GM18505 (cell line): Measurements from ENCODE around the gene DNAJB5.
"Not testable (repeated sequence)": the region's sequence is repeated elsewhere in the genome, so short reads cannot be mapped to it uniquely, and the experiment has no call there.

Experiments
- ATAC-seq: cut with Tn5 transposase; IDR thresholded peaks from one replicate; pipeline ENCODE4 v1.9.1; 2021; ENCODE audit not compliant: unreplicated experiment
- POLR2A ChIP-seq: IDR thresholded peaks from 4 replicates; pipeline ENCODE4 v1.6.1; 2011; ENCODE audit warnings: borderline replicate concordance; ENCODE audit not compliant: insufficient read depth, insufficient read length; ENCODE audit errors: extremely low read depth

DNAJB5 gene

GRCh38 chr9:35000535-35001284 is 11.2 kb downstream of the DNAJB5 start:
- TF ChIP-seq POLR2A: no peak
- no peak for ATAC-seq

DNA sequence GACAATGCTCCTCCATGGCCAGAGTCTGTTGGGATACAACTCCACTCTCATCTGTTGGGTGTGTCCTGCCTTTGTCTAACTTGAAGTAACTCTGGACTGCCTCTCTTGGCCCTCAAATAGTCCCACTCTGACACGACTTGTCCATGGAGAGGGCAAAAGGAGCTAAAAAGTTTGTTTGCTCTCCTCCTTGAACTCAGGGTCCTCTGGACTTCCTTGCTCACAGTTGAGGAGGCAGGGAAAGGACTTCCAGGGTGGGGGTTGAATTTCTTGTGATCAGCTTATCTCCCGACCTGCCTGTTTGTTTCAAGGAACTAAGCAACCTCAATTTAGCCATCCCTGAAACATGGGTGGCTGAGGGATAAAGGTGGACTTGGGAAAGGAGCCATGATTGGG is 11.7 kb downstream of the DNAJB5 start:
- ATAC-seq: no peak

GRCh38 chr9:35001803-35002502 is 12.4 kb downstream of the DNAJB5 start:
- no peak for TF ChIP-seq POLR2A
- ATAC-seq: no peak

More for the DNA sequence above, 11.7 kb downstream of the DNAJB5 start:
- TF ChIP-seq POLR2A: no peak

GRCh38 chr9:35002623-35003022 is 13.1 kb downstream of the DNAJB5 start:
- TF ChIP-seq POLR2A: no peak
- ATAC-seq: no peak

GRCh38 chr9:35004299-35004698 is 14.8 kb downstream of the DNAJB5 start:
- not testable (repeated sequence) for ATAC-seq

DNA sequence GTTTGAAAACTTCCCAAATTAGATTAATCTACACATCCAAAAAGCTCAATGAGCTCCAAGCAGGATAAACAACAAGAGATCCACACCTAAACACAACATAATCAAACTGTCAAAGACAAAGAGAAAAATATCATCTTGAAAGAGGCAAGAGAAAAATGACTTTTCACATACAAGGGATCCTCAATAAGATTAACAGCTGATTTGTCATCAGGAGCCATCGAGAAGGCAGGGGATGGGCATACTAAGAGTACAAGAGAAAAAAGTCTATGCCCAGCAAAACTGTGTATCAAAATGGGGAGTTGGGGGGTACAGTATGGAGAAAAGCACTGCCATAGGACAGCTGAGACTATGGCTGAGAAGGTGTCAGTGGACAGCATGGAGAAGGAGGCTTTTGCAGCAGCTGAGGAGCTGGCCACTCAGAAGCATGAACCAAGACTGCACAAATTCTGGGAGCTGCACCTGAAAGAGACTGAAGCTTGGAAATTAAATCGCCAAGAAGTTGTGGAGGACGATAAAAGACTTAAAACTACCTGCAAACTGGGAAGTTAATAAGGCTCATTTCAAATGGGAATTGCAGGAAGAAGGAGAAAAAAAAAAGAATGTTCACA is 20.9 kb downstream of the DNAJB5 start:
- ATAC-seq: no peak
- TF ChIP-seq POLR2A: no peak

DNA sequence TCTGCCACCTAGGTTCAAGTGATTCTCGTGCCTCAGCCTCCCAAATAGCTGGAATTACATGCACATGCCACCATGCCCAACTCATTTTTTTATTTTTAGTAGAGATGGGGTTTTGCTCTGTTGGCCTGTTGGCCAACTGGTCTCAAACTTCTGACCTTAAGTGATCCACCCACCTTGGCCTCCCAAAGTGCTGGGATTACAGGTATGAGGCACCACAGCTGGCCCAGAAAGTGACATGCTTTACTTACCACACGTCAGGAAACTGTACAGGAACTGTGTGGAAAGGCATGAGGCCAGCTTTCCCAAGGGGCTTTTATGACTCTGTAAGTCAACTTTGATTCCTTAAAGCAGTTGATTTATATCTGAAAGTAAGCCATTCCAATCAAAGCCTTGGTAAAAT is 25.0 kb downstream of the DNAJB5 start:
- TF ChIP-seq POLR2A: no peak
- no peak for ATAC-seq

GRCh38 chr9:35023443-35023842 is 33.9 kb downstream of the DNAJB5 start:
- ATAC-seq: not testable (repeated sequence)

- ATAC-seq: no peak
- TF ChIP-seq POLR2A: no peak
Observed at GRCh38 chr9:35026671-35027070, 37.1 kb downstream of the DNAJB5 start.

GRCh38 chr9:35027374-35027773 is 37.8 kb downstream of the DNAJB5 start:
- no peak for ATAC-seq
- no peak for TF ChIP-seq POLR2A

GRCh38 chr9:35027860-35028259 is 38.3 kb downstream of the DNAJB5 start:
- no peak for TF ChIP-seq POLR2A
- ATAC-seq: no peak

DNA sequence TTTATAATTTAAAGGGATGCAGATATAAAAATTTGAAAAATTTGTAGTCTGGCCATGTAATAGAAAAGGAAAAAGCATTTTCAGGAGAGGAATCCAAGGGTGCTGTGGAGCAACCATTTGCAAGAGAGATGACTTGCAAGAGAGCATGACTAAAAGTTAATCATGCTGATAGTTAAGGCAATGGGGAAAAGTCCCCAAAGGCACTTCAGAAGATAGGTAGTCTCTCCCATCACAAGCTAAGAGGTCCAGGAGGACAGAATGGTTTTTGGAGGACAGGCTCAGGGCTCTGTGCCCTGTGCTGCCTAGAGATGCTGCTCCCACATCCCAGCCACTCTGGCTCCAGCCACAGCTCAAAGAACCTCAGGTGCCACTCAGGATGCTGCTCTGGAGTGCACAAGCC is 38.8 kb downstream of the DNAJB5 start:
- no peak for ATAC-seq
- TF ChIP-seq POLR2A: no peak

- no peak for ATAC-seq
- no peak for TF ChIP-seq POLR2A
Observed at GRCh38 chr9:35029241-35029640, 39.7 kb downstream of the DNAJB5 start.

- no peak for TF ChIP-seq POLR2A
- ATAC-seq: no peak
Observed at GRCh38 chr9:35029852-35030251, 40.3 kb downstream of the DNAJB5 start.

DNA sequence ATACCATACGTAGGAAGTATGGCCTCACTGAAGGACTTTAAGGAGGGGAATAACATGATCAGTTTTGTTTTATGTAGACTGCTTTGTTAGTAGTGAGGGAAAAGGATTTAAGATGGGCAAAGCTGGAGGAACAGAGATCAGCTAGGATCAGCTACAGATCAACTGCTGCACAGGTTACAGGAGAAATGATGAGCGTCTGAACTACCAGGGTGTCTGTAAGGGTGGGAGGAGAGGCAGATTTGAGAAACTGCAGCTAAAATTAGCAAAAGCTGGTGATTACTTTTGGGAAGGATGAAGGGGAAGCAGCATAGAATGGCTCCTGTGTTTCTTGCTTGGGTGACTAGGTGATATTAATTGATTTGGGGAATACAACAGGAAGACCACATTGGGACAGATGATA is 43.6 kb downstream of the DNAJB5 start:
- TF ChIP-seq POLR2A: no peak
- ATAC-seq: no peak
